ENCODE data around the gene AATF.

Gene AATF

DNA sequence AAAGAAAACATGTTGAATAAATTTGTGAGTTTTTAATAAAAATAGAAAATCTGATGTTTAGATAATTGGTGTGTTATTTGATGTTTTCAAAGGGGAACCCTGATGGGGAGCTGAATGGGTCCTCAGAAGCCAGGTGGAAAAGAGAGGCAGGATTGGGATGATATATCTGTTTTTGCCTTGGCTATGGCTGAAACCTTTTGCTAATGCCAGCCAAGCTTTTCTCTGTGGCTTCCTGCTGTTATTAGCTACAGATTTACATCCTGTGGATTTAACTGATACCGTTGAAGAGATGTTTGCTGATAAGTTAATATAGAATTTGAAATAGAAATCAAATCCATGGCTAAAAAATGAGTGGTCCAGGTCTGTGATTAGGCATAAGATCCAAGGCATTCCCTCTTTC lies 4.2 kb upstream of the AATF start:
- DNase-seq (ENCODE audit: low read depth) = no peak

GRCh38 chr17:36945140-36945539 lies 3.6 kb upstream of the AATF start:
- Histone ChIP-seq H3K9me3 (ENCODE audit: control insufficient read depth, low read length) (no peaks in the 10 kb centered on the region), H3K9ac (ENCODE audit: low read length) (no peak overlapping the region), H3K27me3 (replicated peaks; ENCODE audit: control insufficient read depth, insufficient read depth, low read length) (peaks cover 78% of the 10 kb centered on the region), H3K4me3 (ENCODE audit: low read length) (no peak overlapping the region), H3K4me1 (ENCODE audit: control insufficient read depth, insufficient read depth, low read length) (peaks cover 11% of the 10 kb centered on the region), H3K36me3 (ENCODE audit: control insufficient read depth, insufficient read depth, low read length, severe bottlenecking) (no peaks in the 10 kb centered on the region)
- DNase-seq (ENCODE audit: low read depth) = no peak

More for the DNA sequence above, 4.2 kb upstream of the AATF start:
- Histone ChIP-seq H3K9me3 (ENCODE audit: control insufficient read depth, low read length) (no peaks in the 10 kb centered on the region), H3K4me3 (ENCODE audit: low read length) (no peak overlapping the region), H3K36me3 (ENCODE audit: control insufficient read depth, insufficient read depth, low read length, severe bottlenecking) (no peaks in the 10 kb centered on the region), H3K27me3 (replicated peaks; ENCODE audit: control insufficient read depth, insufficient read depth, low read length) (peaks cover 83% of the 10 kb centered on the region), H3K4me1 (ENCODE audit: control insufficient read depth, insufficient read depth, low read length) (peaks cover 6% of the 10 kb centered on the region), H3K9ac (ENCODE audit: low read length) (no peak overlapping the region)

DNA sequence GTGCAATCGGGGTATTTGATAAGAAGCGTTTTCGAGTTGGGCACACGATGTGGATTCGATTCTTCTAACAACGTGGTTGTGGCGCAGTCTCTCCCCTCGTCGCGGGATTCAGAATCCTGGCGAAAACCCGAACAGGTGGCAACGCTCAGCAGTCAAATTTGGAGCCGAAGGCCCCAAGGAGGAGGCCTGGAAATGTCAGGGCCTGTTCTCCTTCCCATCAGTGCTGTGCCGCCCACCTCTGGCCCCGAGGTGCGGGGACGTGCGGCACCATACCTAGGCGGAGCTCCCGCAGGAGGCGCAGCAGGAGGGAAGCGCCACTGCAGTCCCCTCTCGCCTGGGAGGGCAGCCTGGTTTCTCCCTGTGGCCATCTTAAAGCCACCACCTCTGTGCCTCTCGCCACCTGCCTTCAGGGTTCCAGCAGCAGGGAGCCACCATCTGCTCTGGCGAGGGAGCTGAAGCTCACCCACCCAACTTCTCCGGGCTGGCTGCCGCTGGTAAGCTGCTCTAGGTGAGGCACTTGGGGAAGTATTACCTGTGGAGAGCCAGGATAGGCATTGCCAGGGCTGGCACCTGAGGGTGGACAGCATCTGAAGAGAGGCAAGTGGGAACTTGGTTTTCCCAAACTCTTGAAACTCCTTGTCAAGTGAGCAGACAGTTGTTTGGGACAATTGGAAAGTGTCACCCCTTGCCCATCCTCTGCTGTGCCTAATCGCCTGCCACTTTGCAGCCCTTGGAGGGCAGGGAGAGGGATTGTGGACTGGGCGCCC lies 2.6 kb upstream of the AATF start:
- no peak overlapping the region for H3K4me3 ChIP-seq (ENCODE audit: low read length)
- H3K27me3 ChIP-seq (replicated peaks; ENCODE audit: control insufficient read depth, insufficient read depth, low read length) = peaks cover 69% of the 10 kb centered on the region
- no peaks in the 10 kb centered on the region for H3K9me3 ChIP-seq (ENCODE audit: control insufficient read depth, low read length)
- no peaks in the 10 kb centered on the region for H3K36me3 ChIP-seq (ENCODE audit: control insufficient read depth, insufficient read depth, low read length, severe bottlenecking)
- H3K9ac ChIP-seq (ENCODE audit: low read length) = no peak overlapping the region
- H3K4me1 ChIP-seq (ENCODE audit: control insufficient read depth, insufficient read depth, low read length) = peaks cover 17% of the 10 kb centered on the region
- no peak for DNase-seq (ENCODE audit: low read depth)

DNA sequence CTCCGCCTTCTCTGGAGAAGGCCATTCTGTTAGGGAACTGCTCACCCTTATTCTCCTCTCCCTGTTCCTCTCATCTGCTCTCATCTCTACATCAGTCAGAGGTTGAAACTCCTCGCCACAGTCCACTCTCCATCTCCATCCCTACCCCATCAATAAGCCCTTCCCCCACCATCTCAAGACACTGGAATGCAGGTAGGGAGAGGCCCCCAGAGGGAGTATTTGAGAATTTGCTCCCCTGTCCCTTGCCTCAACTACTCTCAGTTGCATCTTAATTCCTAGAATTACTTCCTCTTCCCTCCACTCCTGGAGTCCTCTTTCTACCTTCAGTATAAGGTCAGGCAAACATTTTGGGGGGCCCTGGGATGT lies 2.0 kb upstream of the AATF start:
- DNase-seq (ENCODE audit: low read depth) = no peak
- Histone ChIP-seq H3K27me3 (replicated peaks; ENCODE audit: control insufficient read depth, insufficient read depth, low read length) (peaks cover 63% of the 10 kb centered on the region), H3K4me3 (ENCODE audit: low read length) (no peak overlapping the region)

GRCh38 chr17:36947922-36948716 lies 635 bp upstream of the AATF start:
- peak overlapping the region; percentile 94 for H3K4me3 ChIP-seq (ENCODE audit: low read length)
- H3K27me3 ChIP-seq (replicated peaks; ENCODE audit: control insufficient read depth, insufficient read depth, low read length) = peaks cover 49% of the 10 kb centered on the region
- H3K36me3 ChIP-seq (ENCODE audit: control insufficient read depth, insufficient read depth, low read length, severe bottlenecking) = peaks cover 14% of the 10 kb centered on the region
- DNase-seq (ENCODE audit: low read depth) = no peak
- peak overlapping the region; percentile 89 for H3K9ac ChIP-seq (ENCODE audit: low read length)
- H3K9me3 ChIP-seq (ENCODE audit: control insufficient read depth, low read length) = no peaks in the 10 kb centered on the region
- H3K4me1 ChIP-seq (ENCODE audit: control insufficient read depth, insufficient read depth, low read length) = peaks cover 17% of the 10 kb centered on the region

More for the DNA sequence above, 2.0 kb upstream of the AATF start:
- no peak overlapping the region for H3K9ac ChIP-seq (ENCODE audit: low read length)
- no peaks in the 10 kb centered on the region for H3K9me3 ChIP-seq (ENCODE audit: control insufficient read depth, low read length)
- peaks cover 17% of the 10 kb centered on the region for H3K4me1 ChIP-seq (ENCODE audit: control insufficient read depth, insufficient read depth, low read length)
- no peaks in the 10 kb centered on the region for H3K36me3 ChIP-seq (ENCODE audit: control insufficient read depth, insufficient read depth, low read length, severe bottlenecking)

- Histone ChIP-seq H3K9ac (ENCODE audit: low read length) (peak overlapping the region; percentile 89), H3K9me3 (ENCODE audit: control insufficient read depth, low read length) (no peaks in the 10 kb centered on the region), H3K4me3 (ENCODE audit: low read length) (peak overlapping the region; percentile 94), H3K4me1 (ENCODE audit: control insufficient read depth, insufficient read depth, low read length) (peaks cover 17% of the 10 kb centered on the region), H3K27me3 (replicated peaks; ENCODE audit: control insufficient read depth, insufficient read depth, low read length) (peaks cover 35% of the 10 kb centered on the region), H3K36me3 (ENCODE audit: control insufficient read depth, insufficient read depth, low read length, severe bottlenecking) (peaks cover 27% of the 10 kb centered on the region)
- no peak for DNase-seq (ENCODE audit: low read depth)
These were observed 740 bp downstream of the AATF start for GRCh38 chr17:36949461-36949927.

- peaks cover 33% of the 10 kb centered on the region for H3K36me3 ChIP-seq (ENCODE audit: control insufficient read depth, insufficient read depth, low read length, severe bottlenecking)
- DNase-seq (ENCODE audit: low read depth) = no peak
- peaks cover 30% of the 10 kb centered on the region for H3K27me3 ChIP-seq (replicated peaks; ENCODE audit: control insufficient read depth, insufficient read depth, low read length)
- H3K9me3 ChIP-seq (ENCODE audit: control insufficient read depth, low read length) = no peaks in the 10 kb centered on the region
- H3K4me3 ChIP-seq (ENCODE audit: low read length) = peak overlapping the region; percentile 94
- H3K4me1 ChIP-seq (ENCODE audit: control insufficient read depth, insufficient read depth, low read length) = peaks cover 17% of the 10 kb centered on the region
- peak overlapping the region; percentile 89 for H3K9ac ChIP-seq (ENCODE audit: low read length)
These were observed 1.3 kb downstream of the AATF start for GRCh38 chr17:36950027-36950426.

GRCh38 chr17:36951084-36951789 lies 2.5 kb downstream of the AATF start:
- no peak overlapping the region for H3K9ac ChIP-seq (ENCODE audit: low read length)
- no peak for DNase-seq (ENCODE audit: low read depth)
- peaks cover 45% of the 10 kb centered on the region for H3K36me3 ChIP-seq (ENCODE audit: control insufficient read depth, insufficient read depth, low read length, severe bottlenecking)
- no peaks in the 10 kb centered on the region for H3K9me3 ChIP-seq (ENCODE audit: control insufficient read depth, low read length)
- H3K4me3 ChIP-seq (ENCODE audit: low read length) = no peak overlapping the region
- H3K4me1 ChIP-seq (ENCODE audit: control insufficient read depth, insufficient read depth, low read length) = peaks cover 17% of the 10 kb centered on the region
- H3K27me3 ChIP-seq (replicated peaks; ENCODE audit: control insufficient read depth, insufficient read depth, low read length) = peaks cover 18% of the 10 kb centered on the region

DNA sequence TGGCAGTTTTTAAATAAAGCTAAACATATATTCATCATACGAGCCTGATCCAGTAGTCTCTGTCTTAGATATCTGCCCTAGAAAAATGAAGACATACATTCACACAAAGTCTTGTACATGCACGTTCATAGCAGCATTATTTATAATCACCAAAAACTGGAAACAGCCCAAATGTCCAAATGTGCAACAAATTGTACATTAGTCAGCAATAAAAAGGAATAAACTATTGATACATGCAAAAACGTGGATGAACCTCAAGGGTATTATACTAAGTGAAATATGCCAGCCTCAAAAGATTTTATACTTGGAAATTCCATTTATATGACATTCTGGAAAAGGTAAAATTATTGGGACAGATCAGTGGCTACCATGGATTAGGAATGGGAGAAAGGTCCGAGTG lies 22.8 kb downstream of the AATF start:
- Histone ChIP-seq H3K4me1 (ENCODE audit: control insufficient read depth, insufficient read depth, low read length) (peaks cover 14% of the 10 kb centered on the region), H3K9ac (ENCODE audit: low read length) (no peak overlapping the region), H3K4me3 (ENCODE audit: low read length) (no peak overlapping the region), H3K27me3 (replicated peaks; ENCODE audit: control insufficient read depth, insufficient read depth, low read length) (no peaks in the 10 kb centered on the region), H3K9me3 (ENCODE audit: control insufficient read depth, low read length) (no peaks in the 10 kb centered on the region), H3K36me3 (ENCODE audit: control insufficient read depth, insufficient read depth, low read length, severe bottlenecking) (peaks cover 19% of the 10 kb centered on the region)
- DNase-seq (ENCODE audit: low read depth) = no peak

DNA sequence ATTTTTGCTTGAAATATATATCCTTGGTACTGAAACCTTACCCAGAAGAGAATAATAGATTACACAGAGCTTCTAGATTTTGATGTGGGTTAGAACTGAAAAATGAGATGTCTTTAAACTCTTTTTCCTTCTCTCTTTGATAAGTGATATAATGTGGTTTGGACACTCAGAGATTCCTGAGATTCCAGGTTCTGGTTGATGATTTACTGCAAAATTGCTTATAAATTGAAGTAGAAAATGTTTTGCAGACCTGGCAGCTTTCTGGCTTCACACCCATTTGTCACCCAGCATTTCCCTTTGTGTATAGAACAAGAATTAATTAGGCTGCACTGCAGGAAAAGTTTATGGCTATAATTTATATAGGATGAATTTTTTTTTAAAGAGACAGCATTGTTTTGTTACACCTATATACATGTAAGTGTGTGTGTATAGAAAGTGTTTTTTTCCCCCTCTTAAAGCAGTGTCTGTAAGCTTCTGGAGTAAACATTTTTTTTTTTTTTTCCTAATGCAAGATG lies 23.5 kb downstream of the AATF start:
- Histone ChIP-seq H3K4me1 (ENCODE audit: control insufficient read depth, insufficient read depth, low read length) (peaks cover 14% of the 10 kb centered on the region), H3K9ac (ENCODE audit: low read length) (no peak overlapping the region), H3K9me3 (ENCODE audit: control insufficient read depth, low read length) (no peaks in the 10 kb centered on the region), H3K4me3 (ENCODE audit: low read length) (no peak overlapping the region), H3K27me3 (replicated peaks; ENCODE audit: control insufficient read depth, insufficient read depth, low read length) (no peaks in the 10 kb centered on the region), H3K36me3 (ENCODE audit: control insufficient read depth, insufficient read depth, low read length, severe bottlenecking) (peaks cover 19% of the 10 kb centered on the region)
- no peak for DNase-seq (ENCODE audit: low read depth)

DNA sequence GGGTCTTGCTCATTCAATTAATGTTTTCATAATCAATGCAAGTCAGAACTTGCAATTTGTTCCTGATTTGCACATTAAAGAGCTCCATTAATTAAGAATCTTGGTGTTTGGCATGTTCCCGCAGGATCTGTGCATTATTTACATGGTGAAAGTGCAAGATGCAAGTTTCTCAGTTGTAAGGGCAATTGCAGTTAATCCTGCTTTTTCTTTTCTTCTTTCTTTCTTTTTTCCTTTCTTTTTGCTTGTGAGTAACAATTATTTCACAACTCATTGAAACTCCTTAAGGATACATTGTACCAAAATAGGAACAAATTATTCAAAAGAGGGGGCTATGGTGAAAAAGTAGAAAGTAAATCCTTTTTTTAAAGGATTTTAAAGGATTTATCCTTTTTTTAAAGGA lies 24.2 kb downstream of the AATF start:
- Histone ChIP-seq H3K4me1 (ENCODE audit: control insufficient read depth, insufficient read depth, low read length) (peaks cover 14% of the 10 kb centered on the region), H3K9ac (ENCODE audit: low read length) (no peak overlapping the region), H3K36me3 (ENCODE audit: control insufficient read depth, insufficient read depth, low read length, severe bottlenecking) (peaks cover 19% of the 10 kb centered on the region), H3K27me3 (replicated peaks; ENCODE audit: control insufficient read depth, insufficient read depth, low read length) (no peaks in the 10 kb centered on the region), H3K4me3 (ENCODE audit: low read length) (no peak overlapping the region), H3K9me3 (ENCODE audit: control insufficient read depth, low read length) (no peaks in the 10 kb centered on the region)
- DNase-seq (ENCODE audit: low read depth) = no peak

Data from adipocyte (in vitro differentiated cells).